ENCODE measurements around the gene CMTM7. TPM values are rescaled to one million over a fixed set of nuclear protein-coding genes. Genes with fewer than 3 reads are reported as not detected.

CMTM7 gene
- total RNA-seq, 4 donors from 2014 or later, result 9.8 to 12.3 (median 11.4) TPM

DNA sequence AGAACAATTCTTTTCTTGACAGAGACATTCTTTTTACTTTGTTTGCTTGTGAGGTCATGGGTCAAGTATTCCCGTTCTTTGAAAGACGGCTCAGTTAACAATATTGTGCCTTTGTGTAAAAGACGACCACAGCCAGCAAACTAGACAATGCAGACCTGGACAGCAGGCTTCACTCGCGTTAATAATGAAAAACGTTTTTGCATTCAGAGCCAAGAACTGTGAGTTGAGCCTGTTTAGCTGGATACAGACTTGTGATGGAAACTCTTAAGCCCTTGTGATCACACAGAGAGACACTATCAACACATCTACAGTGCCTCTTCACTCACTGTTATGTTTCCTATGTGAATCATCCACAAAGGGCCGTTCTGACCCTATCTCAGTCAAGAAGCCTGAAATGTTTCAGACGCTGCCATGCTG is 37.3 kb upstream of the CMTM7 start:
- intact Hi-C loops (cut with DNase I; ENCODE audit: low total_unique reads), result no loop called here
- WGBS, 2 donors, result 67 to 70% methylated on average over 8 of the region's 8 CpGs
- TF ChIP-seq, protein P1, sequence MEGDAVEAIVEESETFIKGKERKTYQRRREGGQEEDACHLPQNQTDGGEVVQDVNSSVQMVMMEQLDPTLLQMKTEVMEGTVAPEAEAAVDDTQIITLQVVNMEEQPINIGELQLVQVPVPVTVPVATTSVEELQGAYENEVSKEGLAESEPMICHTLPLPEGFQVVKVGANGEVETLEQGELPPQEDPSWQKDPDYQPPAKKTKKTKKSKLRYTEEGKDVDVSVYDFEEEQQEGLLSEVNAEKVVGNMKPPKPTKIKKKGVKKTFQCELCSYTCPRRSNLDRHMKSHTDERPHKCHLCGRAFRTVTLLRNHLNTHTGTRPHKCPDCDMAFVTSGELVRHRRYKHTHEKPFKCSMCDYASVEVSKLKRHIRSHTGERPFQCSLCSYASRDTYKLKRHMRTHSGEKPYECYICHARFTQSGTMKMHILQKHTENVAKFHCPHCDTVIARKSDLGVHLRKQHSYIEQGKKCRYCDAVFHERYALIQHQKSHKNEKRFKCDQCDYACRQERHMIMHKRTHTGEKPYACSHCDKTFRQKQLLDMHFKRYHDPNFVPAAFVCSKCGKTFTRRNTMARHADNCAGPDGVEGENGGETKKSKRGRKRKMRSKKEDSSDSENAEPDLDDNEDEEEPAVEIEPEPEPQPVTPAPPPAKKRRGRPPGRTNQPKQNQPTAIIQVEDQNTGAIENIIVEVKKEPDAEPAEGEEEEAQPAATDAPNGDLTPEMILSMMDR (IDR thresholded peaks at IDR 0.05), result no peak
- TF ChIP-seq POLR2A (IDR thresholded peaks at IDR 0.05), result no peak
- no peak for DNase-seq (ENCODE audit: low spot score in 2 of 2)
- no peak overlapping the region for H3K4me3 ChIP-seq (ENCODE audit: low read depth, poor library complexity, severe bottlenecking)

DNA sequence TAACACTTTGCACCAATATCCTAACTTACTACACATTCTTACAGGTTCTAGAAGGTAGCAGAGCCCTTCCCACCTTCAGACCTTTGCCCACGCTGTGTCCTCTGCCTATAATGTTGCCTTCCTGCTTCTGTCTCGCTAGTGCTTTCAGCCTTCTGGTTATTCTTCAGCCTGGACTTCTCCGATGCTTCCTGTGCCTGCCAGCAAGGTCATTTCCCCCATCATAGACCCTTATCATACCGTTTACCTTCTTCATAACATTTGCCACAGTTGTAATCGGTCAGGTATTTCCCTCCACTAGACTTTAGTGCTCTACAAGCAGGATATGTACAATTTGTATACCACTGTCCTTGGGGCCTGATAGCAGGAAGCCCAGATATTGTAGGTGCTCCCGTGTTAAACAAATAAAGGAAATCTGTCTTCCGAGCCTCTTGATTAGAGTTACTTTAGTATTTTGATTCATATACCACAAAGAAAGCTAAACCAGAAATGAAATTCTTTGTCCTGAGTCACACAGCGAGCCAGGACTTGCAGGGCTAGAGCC is 35.8 kb upstream of the CMTM7 start:
- H3K4me3 ChIP-seq (ENCODE audit: low read depth, poor library complexity, severe bottlenecking), result no peak overlapping the region
- intact Hi-C loops (cut with DNase I; ENCODE audit: low total_unique reads), result no loop called here
- DNase-seq (ENCODE audit: low spot score in 2 of 2), result no peak
- no peak for TF ChIP-seq POLR2A (IDR thresholded peaks at IDR 0.05)
- TF ChIP-seq, protein P1 (IDR thresholded peaks at IDR 0.05), result no peak
- WGBS, 2 donors, result 77 to 87% methylated on average over 8 of the region's 8 CpGs

DNA sequence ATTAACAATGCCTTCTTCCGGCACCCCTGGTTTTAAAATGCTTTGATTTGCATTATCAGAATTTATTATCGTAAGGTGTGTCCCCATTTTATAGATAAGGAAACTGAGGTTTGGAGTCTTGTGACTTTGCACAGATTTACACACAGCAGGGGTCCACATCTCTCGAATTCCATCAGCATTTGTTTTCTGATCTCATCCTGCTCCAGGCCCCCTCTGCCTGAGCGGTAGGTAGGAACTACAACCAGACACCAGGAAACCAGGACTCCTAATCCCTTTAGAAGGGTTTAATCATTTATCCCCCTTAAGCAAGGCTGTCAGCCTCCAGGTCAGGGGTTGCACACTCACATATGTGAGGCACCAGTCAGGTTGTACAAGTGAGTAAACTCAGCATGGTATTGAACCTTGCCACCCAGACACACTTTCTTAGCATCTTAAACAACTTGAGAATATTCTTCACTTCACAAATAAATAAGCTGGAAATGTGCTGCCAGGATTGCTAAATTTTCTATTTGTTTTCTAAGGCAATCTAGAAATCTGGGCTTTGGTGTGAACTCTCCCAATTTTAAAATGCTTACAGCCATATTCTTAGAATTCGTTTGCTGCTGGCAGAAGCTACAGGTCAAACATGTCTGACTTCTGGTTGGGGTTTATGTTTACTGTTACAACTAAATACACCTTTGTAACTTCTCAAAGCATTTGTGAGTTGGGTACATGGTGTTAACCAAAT is 31.7 kb upstream of the CMTM7 start:
- H3K4me3 ChIP-seq (ENCODE audit: low read depth, poor library complexity, severe bottlenecking), result no peak overlapping the region
- WGBS, 2 donors, result 87 to 88% methylated on average over 5 of the region's 5 CpGs
- DNase-seq (ENCODE audit: low spot score in 2 of 2), result no peak
- TF ChIP-seq, protein P1 (IDR thresholded peaks at IDR 0.05), result no peak
- intact Hi-C loops (cut with DNase I; ENCODE audit: low total_unique reads), result no loop called here

DNA sequence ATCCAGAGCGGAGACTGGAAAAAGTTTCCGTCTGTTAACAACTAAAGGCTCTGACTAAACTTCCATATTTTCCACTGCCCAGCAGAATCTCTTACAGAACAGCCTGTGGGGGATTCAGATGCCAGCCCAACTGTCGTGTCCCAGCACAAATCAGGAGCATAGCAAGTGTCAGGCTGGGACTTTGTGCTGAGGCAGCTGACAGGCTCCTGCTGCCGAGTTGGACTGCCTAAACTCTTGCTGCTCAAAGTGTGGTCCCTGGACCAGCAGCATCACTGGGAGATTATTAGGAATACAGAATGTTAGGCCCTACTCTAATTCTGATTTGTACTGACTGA is 31.2 kb upstream of the CMTM7 start:
- WGBS, 2 donors, result 62 to 83% methylated on average over 4 of the region's 4 CpGs
- intact Hi-C loops (cut with DNase I; ENCODE audit: low total_unique reads), result no loop called here
- no peak overlapping the region for H3K4me3 ChIP-seq (ENCODE audit: low read depth, poor library complexity, severe bottlenecking)
- TF ChIP-seq, protein P1 (IDR thresholded peaks at IDR 0.05), result no peak
- TF ChIP-seq POLR2A (IDR thresholded peaks at IDR 0.05), result no peak
- no peak for DNase-seq (ENCODE audit: low spot score in 2 of 2)

DNA sequence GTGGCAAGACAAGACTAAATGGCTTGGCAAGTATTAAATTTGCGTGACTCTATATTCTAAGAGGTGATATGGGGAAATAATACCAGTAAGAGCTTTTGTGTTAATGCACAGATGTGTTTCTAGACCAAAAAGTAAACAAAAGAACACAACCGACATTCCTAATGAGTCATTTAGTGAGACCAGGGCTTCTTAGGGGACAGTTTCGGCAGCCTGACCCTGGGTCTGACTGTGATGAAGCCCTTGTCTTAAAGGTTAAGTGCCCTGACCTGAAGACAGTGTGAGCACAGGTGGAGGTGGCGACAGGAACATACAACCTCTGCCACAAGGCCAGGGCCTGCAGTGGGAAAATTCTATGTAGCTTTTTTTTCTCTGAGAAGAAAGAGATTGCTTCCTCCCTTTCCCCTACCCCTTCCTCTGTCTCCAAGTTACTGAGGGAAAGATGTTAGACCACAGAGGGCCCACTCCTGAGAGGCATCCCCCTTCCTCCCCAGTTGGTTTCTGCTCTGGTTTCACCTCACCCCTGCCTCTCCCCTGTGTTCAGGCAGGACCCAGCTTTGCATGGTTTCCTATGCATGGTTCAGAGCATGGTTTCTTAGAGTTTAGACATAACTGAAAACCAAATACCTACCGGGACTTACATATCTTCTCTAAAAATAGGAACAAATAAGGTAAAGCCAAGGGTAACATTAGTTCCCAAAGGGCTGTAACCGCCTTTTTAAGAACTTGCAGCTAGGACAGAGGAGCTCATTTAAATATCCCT is 24.8 kb upstream of the CMTM7 start:
- 70 to 82% methylated on average over 6 of the region's 6 CpGs for WGBS, 2 donors
- DNase-seq (ENCODE audit: low spot score in 2 of 2), result no peak
- intact Hi-C loops (cut with DNase I; ENCODE audit: low total_unique reads), result no loop called here
- H3K4me3 ChIP-seq (ENCODE audit: low read depth, poor library complexity, severe bottlenecking), result no peak overlapping the region
- TF ChIP-seq, protein P1 (IDR thresholded peaks at IDR 0.05), result no peak
